B cell (primary cell): Measurements from ENCODE around the gene MRPL23.

Experiments
- EZH2 ChIP-seq: IDR thresholded peaks from 2 replicates; pipeline ENCODE4 v1.6.1; 2012; ENCODE audit warnings: borderline replicate concordance, low read depth, mild to moderate bottlenecking, moderate library complexity, low read length; ENCODE audit not compliant: insufficient read depth, poor library complexity, severe bottlenecking
- TF ChIP-seq, protein P1 (sequence below): fragments of 200-600 bp; IDR thresholded peaks from one replicate; pipeline ENCODE4 v1.8.0; 2022; ENCODE audit warnings: antibody characterized with exemption, mild to moderate bottlenecking

DNA sequence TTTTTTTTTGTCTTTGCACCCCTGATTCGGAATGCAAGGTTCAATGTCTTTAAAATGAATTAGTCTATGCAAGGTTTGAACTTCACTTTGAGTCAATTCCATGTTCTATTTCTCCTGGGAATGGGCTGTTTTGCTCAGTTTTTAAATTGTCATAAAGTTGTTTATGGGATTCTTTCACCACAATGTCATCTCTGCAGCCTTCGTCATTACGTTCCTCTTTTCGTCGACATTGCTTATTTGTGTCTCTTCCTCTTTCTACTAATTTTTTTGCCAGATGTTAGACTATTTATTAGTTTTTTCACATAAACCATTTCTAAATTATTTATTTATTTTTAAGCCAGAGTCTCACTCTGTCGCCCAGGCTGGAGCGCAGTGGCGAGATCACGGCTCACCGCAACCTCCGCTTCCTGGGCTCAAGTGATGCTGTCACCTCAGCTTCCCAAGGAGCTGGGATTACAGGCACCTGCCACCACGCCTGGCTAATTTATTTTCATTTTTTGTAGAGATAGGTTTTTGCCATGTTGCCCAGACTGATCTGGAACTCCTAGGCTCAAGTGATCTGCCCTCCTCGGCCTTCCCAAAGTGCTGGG lies 34.7 kb upstream of the MRPL23 start:
- TF ChIP-seq, protein P1, sequence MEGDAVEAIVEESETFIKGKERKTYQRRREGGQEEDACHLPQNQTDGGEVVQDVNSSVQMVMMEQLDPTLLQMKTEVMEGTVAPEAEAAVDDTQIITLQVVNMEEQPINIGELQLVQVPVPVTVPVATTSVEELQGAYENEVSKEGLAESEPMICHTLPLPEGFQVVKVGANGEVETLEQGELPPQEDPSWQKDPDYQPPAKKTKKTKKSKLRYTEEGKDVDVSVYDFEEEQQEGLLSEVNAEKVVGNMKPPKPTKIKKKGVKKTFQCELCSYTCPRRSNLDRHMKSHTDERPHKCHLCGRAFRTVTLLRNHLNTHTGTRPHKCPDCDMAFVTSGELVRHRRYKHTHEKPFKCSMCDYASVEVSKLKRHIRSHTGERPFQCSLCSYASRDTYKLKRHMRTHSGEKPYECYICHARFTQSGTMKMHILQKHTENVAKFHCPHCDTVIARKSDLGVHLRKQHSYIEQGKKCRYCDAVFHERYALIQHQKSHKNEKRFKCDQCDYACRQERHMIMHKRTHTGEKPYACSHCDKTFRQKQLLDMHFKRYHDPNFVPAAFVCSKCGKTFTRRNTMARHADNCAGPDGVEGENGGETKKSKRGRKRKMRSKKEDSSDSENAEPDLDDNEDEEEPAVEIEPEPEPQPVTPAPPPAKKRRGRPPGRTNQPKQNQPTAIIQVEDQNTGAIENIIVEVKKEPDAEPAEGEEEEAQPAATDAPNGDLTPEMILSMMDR = no peak
- TF ChIP-seq EZH2 = no peak
